ENCODE measurements around the gene UBQLNL. TPM values are rescaled to one million over a fixed set of nuclear protein-coding genes. Genes with fewer than 3 reads are reported as not detected.
A peak's percentile ranks its signal among the peaks of the same experiment; 100 is the strongest.

Gene UBQLNL
- total and polyA plus RNA-seq, 7 experiments from 2014 or later = 0.10 to 0.73 (median 0.57) TPM; not detected in 1

DNA sequence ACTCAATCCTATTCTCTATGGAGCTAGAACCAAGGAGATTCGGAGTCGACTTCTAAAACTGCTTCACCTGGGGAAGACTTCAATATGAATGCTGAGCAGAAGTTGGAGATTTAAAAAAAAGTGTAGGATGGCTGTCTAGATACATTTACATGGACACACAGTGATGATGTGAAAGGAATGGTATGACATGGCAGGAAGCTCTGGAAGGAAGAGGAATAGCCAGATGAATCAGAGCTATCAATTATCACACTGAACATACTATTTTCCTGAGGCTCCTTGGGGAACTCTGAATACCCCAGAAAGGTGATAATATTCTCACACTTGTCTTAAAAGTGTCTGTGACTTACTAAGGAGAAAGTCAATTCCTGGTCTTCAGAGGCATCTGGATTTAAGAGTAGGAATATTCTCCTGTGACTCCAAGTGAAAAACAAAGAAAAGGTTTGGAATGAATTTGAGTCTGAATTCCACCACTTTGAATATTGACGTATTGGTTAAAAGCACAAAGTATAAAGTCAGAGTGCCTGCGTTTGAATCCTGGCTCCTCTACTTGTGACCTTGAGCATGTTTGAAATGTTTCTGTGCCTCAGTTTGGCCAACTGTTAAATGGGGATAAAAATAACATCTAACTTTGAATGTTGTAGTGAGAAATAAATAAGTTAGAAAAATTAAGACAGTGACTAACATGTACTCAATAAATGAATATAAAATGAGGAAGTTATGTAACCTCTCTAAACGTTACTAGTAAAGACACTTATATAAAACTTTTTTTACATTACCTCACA is 26.7 kb downstream of the UBQLNL start:
- CTCF ChIA-PET = no interaction called here
- Mint-ChIP-seq H3K4me1 (no peaks in the 10 kb centered on the region), H3K27ac (no peak overlapping the region), H3K27me3 (peaks cover 0 to 8% (median 5%) of the 10 kb centered on the region in 5 donors), H3K36me3 (no peaks in the 10 kb centered on the region), H3K4me3 (no peak overlapping the region), H3K9me3 (peaks cover 0 to 3% (median 0%) of the 10 kb centered on the region in 11 donors)
- no peaks in the 10 kb centered on the region for H3K36me3 ChIP-seq (ENCODE audit: control insufficient read depth in 2 of 3, insufficient read depth in 3 of 3, low read length in 3 of 3)
- no peak overlapping the region for H3K27ac ChIP-seq (ENCODE audit: low read depth, low read length)
- no peak overlapping the region for H3K4me3 ChIP-seq (ENCODE audit: low read length)
- ATAC-seq (no peak), DNase-seq (no peak)
- H3K9me3 ChIP-seq (ENCODE audit: control insufficient read depth in 2 of 3, low read length in 3 of 3) = no peaks in the 10 kb centered on the region
- no peaks in the 10 kb centered on the region for H3K27me3 ChIP-seq (ENCODE audit: control insufficient read depth in 2 of 2, insufficient read depth in 2 of 2, low read length in 2 of 2)
- no peaks in the 10 kb centered on the region for H3K4me1 ChIP-seq (ENCODE audit: control insufficient read depth in 2 of 2, insufficient read depth in 2 of 2, low read length in 2 of 2)
- intact Hi-C loops (cut with micrococcal nuclease) = no loop called here
- POLR2A ChIA-PET = no interaction called here

DNA sequence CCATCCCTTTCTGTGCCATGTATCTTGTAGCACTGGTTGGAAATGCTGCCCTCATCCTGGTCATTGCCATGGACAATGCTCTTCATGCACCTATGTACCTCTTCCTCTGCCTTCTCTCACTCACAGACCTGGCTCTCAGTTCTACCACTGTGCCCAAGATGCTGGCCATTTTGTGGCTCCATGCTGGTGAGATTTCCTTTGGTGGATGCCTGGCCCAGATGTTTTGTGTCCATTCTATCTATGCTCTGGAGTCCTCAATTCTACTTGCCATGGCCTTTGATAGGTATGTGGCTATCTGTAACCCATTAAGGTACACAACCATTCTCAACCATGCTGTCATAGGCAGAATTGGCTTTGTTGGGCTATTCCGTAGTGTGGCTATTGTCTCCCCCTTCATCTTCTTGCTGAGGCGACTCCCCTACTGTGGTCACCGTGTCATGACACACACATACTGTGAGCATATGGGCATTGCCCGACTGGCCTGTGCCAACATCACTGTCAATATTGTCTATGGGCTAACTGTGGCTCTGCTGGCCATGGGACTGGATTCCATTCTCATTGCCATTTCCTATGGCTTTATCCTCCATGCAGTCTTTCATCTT is 27.6 kb downstream of the UBQLNL start:
- no peak for DNase-seq
- H3K4me3 Mint-ChIP-seq = no peak overlapping the region
- CTCF ChIA-PET = no interaction called here

DNA sequence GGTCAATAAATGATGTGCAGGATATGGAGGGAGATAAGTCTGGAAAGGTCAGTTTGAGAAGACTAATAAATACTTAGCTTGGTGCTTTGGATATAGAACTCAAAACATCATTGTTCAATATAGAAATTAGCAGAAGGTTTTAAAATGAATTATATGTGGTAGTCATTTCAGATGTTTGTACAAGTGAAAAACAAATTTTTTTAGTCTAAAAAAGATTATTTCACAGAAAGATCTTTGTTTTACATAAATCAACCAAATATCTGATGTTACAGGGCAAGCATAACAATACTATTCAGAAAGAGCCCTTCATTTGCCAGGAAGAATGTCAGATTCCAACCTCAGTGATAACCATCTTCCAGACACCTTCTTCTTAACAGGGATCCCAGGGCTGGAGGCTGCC is 28.1 kb downstream of the UBQLNL start, which contains the start of gene OR52D1:
OR52D1 (plus strand) TSS at position 301 of the 400 bp plus-strand sequence; CDS start at position 323, 22 bp downstream.
- Histone ChIP-seq H3K9me3 (ENCODE audit: control insufficient read depth in 2 of 3, low read length in 3 of 3) (no peaks in the 10 kb centered on the region), H3K36me3 (ENCODE audit: control insufficient read depth in 2 of 3, insufficient read depth in 3 of 3, low read length in 3 of 3) (no peaks in the 10 kb centered on the region), H3K4me1 (ENCODE audit: control insufficient read depth in 2 of 2, insufficient read depth in 2 of 2, low read length in 2 of 2) (no peaks in the 10 kb centered on the region), H3K4me3 (ENCODE audit: low read length) (no peak within 1 kb of the TSS), H3K27ac (ENCODE audit: low read depth, low read length) (no peak within 1 kb of the TSS), H3K27me3 (ENCODE audit: control insufficient read depth in 2 of 2, insufficient read depth in 2 of 2, low read length in 2 of 2) (no peaks in the 10 kb centered on the region)
- ChIA-PET CTCF (no interaction called here), POLR2A (no interaction called here)
- Mint-ChIP-seq H3K27me3 (peaks cover 0 to 8% (median 5%) of the 10 kb centered on the region in 5 donors), H3K9me3 (peaks cover 0 to 4% (median 0%) of the 10 kb centered on the region in 11 donors), H3K4me1 (no peaks in the 10 kb centered on the region), H3K4me3 (no peak within 1 kb of the TSS), H3K36me3 (no peaks in the 10 kb centered on the region), H3K27ac (no peak within 1 kb of the TSS)
- DNase-seq (no peak), ATAC-seq (no peak)
- intact Hi-C loops (cut with micrococcal nuclease) = no loop called here

More for the DNA sequence above, 27.6 kb downstream of the UBQLNL start:
- Histone ChIP-seq H3K27ac (ENCODE audit: low read depth, low read length) (no peak overlapping the region), H3K4me3 (ENCODE audit: low read length) (no peak overlapping the region), H3K36me3 (ENCODE audit: control insufficient read depth in 2 of 3, insufficient read depth in 3 of 3, low read length in 3 of 3) (no peaks in the 10 kb centered on the region), H3K9me3 (ENCODE audit: control insufficient read depth in 2 of 3, low read length in 3 of 3) (no peaks in the 10 kb centered on the region), H3K27me3 (ENCODE audit: control insufficient read depth in 2 of 2, insufficient read depth in 2 of 2, low read length in 2 of 2) (no peaks in the 10 kb centered on the region), H3K4me1 (ENCODE audit: control insufficient read depth in 2 of 2, insufficient read depth in 2 of 2, low read length in 2 of 2) (no peaks in the 10 kb centered on the region)
- no peaks in the 10 kb centered on the region for H3K36me3 Mint-ChIP-seq
- intact Hi-C loops (cut with micrococcal nuclease) = no loop called here
- no peaks in the 10 kb centered on the region for H3K4me1 Mint-ChIP-seq
- ATAC-seq = no peak
- peaks cover 0 to 3% (median 0%) of the 10 kb centered on the region in 11 donors for H3K9me3 Mint-ChIP-seq
- POLR2A ChIA-PET = no interaction called here
- no peak overlapping the region for H3K27ac Mint-ChIP-seq
- peaks cover 0 to 8% (median 5%) of the 10 kb centered on the region in 5 donors for H3K27me3 Mint-ChIP-seq

DNA sequence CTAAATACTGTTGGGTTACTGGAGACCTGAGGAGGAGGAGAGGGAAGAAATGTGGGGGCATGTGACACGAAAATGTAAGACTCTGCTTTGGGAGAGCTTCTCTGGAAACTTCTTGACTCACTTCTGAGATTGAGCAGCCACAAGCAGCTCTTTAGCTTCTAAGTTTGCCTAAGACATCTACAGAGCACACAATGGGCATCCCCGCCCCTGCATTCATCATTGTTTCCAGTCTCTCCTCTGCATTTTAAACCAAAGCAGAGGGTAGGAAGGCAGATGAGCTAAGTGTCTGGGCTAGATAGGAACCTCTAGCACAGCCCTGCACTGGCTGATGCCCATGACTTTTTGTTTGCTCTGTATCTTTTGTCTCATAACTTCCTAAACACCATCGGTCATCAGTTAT is 30.1 kb downstream of the UBQLNL start:
- peaks cover 0 to 4% (median 0%) of the 10 kb centered on the region in 11 donors for H3K9me3 Mint-ChIP-seq
- CTCF ChIA-PET = no interaction called here

DNA sequence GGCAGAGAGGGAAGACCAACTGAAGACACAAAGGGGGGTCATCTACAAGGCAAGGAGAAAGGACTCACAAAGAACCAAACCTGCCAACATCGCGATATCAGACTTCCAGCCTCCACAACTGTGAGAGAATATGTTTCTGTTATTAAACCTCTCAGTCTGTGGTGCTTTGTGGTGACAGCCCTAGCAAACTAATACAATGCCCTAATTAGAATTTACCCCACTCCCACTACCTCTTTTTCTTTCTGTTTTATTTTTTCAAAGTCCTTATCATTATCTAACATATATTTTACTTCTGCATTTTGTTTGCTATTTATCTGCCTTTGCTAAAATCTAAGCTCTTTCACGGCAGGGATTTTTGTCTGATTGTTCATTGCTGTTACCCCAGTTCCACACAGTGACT is 30.5 kb downstream of the UBQLNL start:
- Histone ChIP-seq H3K27ac (ENCODE audit: low read depth, low read length) (no peak overlapping the region), H3K36me3 (ENCODE audit: control insufficient read depth in 2 of 3, insufficient read depth in 3 of 3, low read length in 3 of 3) (no peaks in the 10 kb centered on the region), H3K27me3 (ENCODE audit: control insufficient read depth in 2 of 2, insufficient read depth in 2 of 2, low read length in 2 of 2) (no peaks in the 10 kb centered on the region), H3K9me3 (ENCODE audit: control insufficient read depth in 2 of 3, low read length in 3 of 3) (no peaks in the 10 kb centered on the region), H3K4me3 (ENCODE audit: low read length) (no peak overlapping the region), H3K4me1 (ENCODE audit: control insufficient read depth in 2 of 2, insufficient read depth in 2 of 2, low read length in 2 of 2) (no peaks in the 10 kb centered on the region)
- no peak overlapping the region for H3K4me3 Mint-ChIP-seq
- CTCF ChIA-PET = no interaction called here
- peaks cover 0 to 5% (median 3%) of the 10 kb centered on the region in 5 donors for H3K27me3 Mint-ChIP-seq
- no peak for ATAC-seq
- POLR2A ChIA-PET = no interaction called here
- no peaks in the 10 kb centered on the region for H3K4me1 Mint-ChIP-seq
- DNase-seq = no peak
- H3K36me3 Mint-ChIP-seq = no peaks in the 10 kb centered on the region
- peak overlapping the region in 1 of 9 donors; percentile 7 for H3K27ac Mint-ChIP-seq
- intact Hi-C loops (cut with micrococcal nuclease) = no loop called here
- H3K9me3 Mint-ChIP-seq = peaks cover 0 to 4% (median 0%) of the 10 kb centered on the region in 11 donors

More for the DNA sequence above, 30.1 kb downstream of the UBQLNL start:
- H3K4me3 Mint-ChIP-seq = no peak overlapping the region
- Histone ChIP-seq H3K4me1 (ENCODE audit: control insufficient read depth in 2 of 2, insufficient read depth in 2 of 2, low read length in 2 of 2) (no peaks in the 10 kb centered on the region), H3K4me3 (ENCODE audit: low read length) (no peak overlapping the region), H3K27ac (ENCODE audit: low read depth, low read length) (no peak overlapping the region), H3K27me3 (ENCODE audit: control insufficient read depth in 2 of 2, insufficient read depth in 2 of 2, low read length in 2 of 2) (no peaks in the 10 kb centered on the region), H3K9me3 (ENCODE audit: control insufficient read depth in 2 of 3, low read length in 3 of 3) (no peaks in the 10 kb centered on the region), H3K36me3 (ENCODE audit: control insufficient read depth in 2 of 3, insufficient read depth in 3 of 3, low read length in 3 of 3) (no peaks in the 10 kb centered on the region)
- no peaks in the 10 kb centered on the region for H3K4me1 Mint-ChIP-seq
- no peak for ATAC-seq
- H3K27me3 Mint-ChIP-seq = peaks cover 0 to 8% (median 3%) of the 10 kb centered on the region in 5 donors
- no peaks in the 10 kb centered on the region for H3K36me3 Mint-ChIP-seq
- POLR2A ChIA-PET = no interaction called here
- H3K27ac Mint-ChIP-seq = no peak overlapping the region
- DNase-seq = no peak
- intact Hi-C loops (cut with micrococcal nuclease) = no loop called here

DNA sequence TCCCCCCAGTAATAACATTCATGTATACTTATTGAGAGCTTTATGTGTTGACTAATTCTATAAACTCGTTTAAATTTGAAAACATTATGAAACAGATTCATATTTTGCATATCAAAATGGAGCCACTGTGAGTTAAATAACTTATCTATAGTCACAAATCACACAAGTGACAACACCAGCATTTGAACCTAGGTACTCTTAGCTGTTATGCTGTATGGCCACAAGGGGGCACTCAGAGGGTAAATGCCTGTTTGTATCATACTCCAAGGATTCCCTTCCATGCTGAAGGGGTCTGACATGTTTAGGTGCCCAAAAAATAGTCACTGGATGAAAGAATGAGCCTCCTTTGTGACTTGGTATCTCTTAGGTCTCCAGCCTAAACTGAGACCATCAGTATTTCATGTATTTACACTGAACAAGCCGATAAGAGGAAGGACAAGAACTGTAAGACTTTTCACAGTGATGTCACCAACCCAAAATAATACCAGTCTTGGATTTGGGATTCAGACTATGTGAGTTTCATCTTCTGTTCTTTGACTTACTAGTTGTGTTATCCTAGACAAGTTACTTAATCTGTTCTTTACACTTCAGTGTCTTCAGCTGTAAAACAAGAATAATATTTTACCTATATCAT is 40.2 kb downstream of the UBQLNL start:
- ATAC-seq = peak; percentile 60
- Mint-ChIP-seq H3K36me3 (no peaks in the 10 kb centered on the region), H3K9me3 (peaks cover 0 to 2% (median 0%) of the 10 kb centered on the region in 11 donors), H3K4me1 (no peaks in the 10 kb centered on the region), H3K27ac (no peak overlapping the region), H3K27me3 (peaks cover 4 to 30% (median 19%) of the 10 kb centered on the region in 5 donors), H3K4me3 (no peak overlapping the region)
- intact Hi-C loops (cut with micrococcal nuclease) = loop anchor here in 1 of 2 donors (1.0 to 10.0 kb wide), 3 partner anchors 236 to 418 kb away; partner anchors contain the start of genes OR52E5 and OR52N2
- H3K27me3 ChIP-seq (ENCODE audit: control insufficient read depth in 2 of 2, insufficient read depth in 2 of 2, low read length in 2 of 2) = no peaks in the 10 kb centered on the region
- H3K4me1 ChIP-seq (ENCODE audit: control insufficient read depth in 2 of 2, insufficient read depth in 2 of 2, low read length in 2 of 2) = no peaks in the 10 kb centered on the region
- POLR2A ChIA-PET = no interaction called here
- H3K4me3 ChIP-seq (ENCODE audit: low read length) = no peak overlapping the region
- no peak overlapping the region for H3K27ac ChIP-seq (ENCODE audit: low read depth, low read length)
- no peaks in the 10 kb centered on the region for H3K36me3 ChIP-seq (ENCODE audit: control insufficient read depth in 2 of 3, insufficient read depth in 3 of 3, low read length in 3 of 3)
- DNase-seq = peak in 5 of 9 donors; percentile 27 to 40 (median 34)
- CTCF ChIA-PET = interaction anchor here (1.0 to 1.5 kb wide), 3 partner anchors 333 to 415 kb away, joined by 4 to 6 read pairs (median 5); partner anchors contain the start of gene OR52N2
- no peaks in the 10 kb centered on the region for H3K9me3 ChIP-seq (ENCODE audit: control insufficient read depth in 2 of 3, low read length in 3 of 3)

Measured in naive thymus-derived CD4-positive, alpha-beta T cell (primary cell).